A673 (cell line): ENCODE data around the gene TRIM37.

ENCODE experiments used
- CTCF ChIP-seq: fragments of 300-800, 200-600 bp; sonication (generic); conservative IDR thresholded peaks from 2 replicates; pipeline ENCODE4 v1.5.1; 2017; ENCODE audit warnings: low read depth, mild to moderate bottlenecking, antibody characterized with exemption, low read length, moderate library complexity, mixed read lengths
- EZH2 ChIP-seq: fragments of 200-600 bp; sonication (generic); IDR thresholded peaks from 2 replicates; pipeline ENCODE4 v1.6.1; 2017; ENCODE audit warnings: borderline replicate concordance, low read depth, mild to moderate bottlenecking, mixed read lengths, antibody characterized with exemption, low read length; ENCODE audit not compliant: poor library complexity, severe bottlenecking

GRCh38 chr17:59073972-59074371 lies 32.7 kb downstream of the TRIM37 start:
- TF ChIP-seq CTCF = no peak
- no peak for TF ChIP-seq EZH2
